ENCODE measurements around the gene ERG28. TPM values are rescaled to one million over a fixed set of nuclear protein-coding genes. Genes with fewer than 3 reads are reported as not detected.

Gene ERG28
- total RNA-seq, 2 donors from 2014 or later: 32.2 to 36.3 TPM

DNA sequence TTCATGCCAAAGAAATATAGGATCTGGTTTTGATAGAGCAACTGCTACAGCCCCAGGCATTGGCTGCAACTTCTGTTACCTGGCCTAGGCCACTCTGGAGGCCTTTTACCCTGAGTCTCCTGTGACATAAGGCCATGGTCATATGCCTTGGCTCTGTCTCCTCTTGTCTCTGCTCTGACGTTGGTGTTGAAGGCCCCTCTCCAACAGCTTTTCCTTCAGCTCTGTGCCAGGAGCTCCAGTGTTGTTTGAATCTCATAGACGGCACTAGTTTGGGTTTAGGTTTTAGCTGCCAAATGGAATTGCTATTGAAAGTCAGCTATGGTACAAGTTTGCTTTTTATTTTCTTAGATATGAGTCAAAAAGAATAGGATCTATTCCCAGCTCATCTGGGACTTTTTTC, 41.4 kb upstream of the ERG28 start:
- Histone ChIP-seq H3K9ac (ENCODE audit: extremely low read depth, low read length, poor library complexity, severe bottlenecking) (no peak overlapping the region), H3K4me1 (ENCODE audit: control insufficient read depth, insufficient read depth, low read length) (peaks cover 11% of the 10 kb centered on the region), H3K9me3 (ENCODE audit: control insufficient read depth, low read length) (no peaks in the 10 kb centered on the region), H3K36me3 (ENCODE audit: control insufficient read depth, insufficient read depth, low read length) (peaks cover 64% of the 10 kb centered on the region), H3K27me3 (ENCODE audit: control insufficient read depth, insufficient read depth, low read length, poor library complexity, severe bottlenecking) (no peaks in the 10 kb centered on the region), H3K27ac (ENCODE audit: low read depth, low read length) (no peak overlapping the region), H3K4me3 (ENCODE audit: low read length) (peak overlapping the region; percentile 2)
- Mint-ChIP-seq H3K36me3 (ENCODE audit: low read depth) (peaks cover 44% of the 10 kb centered on the region), H3K4me3 (no peak overlapping the region), H3K9me3 (no peaks in the 10 kb centered on the region), H3K27ac (peak overlapping the region; percentile 83), H3K4me1 (peaks cover 32% of the 10 kb centered on the region), H3K27me3 (ENCODE audit: insufficient read depth) (no peaks in the 10 kb centered on the region)
- DNase-seq: no peak
- WGBS, 2 experiments (ENCODE audit: insufficient coverage in 1 of 2, insufficient read length in 1 of 2): 73 to 86% methylated on average over 1 to 2 of the region's 2 CpGs
- TF ChIP-seq, protein P1, sequence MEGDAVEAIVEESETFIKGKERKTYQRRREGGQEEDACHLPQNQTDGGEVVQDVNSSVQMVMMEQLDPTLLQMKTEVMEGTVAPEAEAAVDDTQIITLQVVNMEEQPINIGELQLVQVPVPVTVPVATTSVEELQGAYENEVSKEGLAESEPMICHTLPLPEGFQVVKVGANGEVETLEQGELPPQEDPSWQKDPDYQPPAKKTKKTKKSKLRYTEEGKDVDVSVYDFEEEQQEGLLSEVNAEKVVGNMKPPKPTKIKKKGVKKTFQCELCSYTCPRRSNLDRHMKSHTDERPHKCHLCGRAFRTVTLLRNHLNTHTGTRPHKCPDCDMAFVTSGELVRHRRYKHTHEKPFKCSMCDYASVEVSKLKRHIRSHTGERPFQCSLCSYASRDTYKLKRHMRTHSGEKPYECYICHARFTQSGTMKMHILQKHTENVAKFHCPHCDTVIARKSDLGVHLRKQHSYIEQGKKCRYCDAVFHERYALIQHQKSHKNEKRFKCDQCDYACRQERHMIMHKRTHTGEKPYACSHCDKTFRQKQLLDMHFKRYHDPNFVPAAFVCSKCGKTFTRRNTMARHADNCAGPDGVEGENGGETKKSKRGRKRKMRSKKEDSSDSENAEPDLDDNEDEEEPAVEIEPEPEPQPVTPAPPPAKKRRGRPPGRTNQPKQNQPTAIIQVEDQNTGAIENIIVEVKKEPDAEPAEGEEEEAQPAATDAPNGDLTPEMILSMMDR (conservative IDR thresholded peaks at IDR 0.05): no peak

DNA sequence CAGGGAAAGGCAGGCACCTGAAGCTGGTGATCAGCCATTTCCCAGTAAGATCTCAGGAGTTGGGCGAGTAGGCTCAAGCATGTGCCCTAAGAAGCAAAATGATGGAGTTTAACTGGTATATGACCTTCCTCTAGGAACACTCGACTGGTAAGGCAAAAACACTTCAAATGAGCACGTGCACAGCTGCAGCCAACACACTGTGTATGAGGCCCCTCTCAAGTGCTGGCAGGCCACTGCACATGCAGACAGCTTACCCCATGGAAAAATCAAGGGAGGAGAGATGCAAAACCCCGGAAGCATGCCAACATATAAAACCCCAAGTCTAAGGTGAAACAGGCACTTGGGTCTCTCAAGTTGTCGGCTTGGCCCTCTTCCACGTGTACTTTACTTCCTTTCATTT, 39.6 kb upstream of the ERG28 start:
- H3K36me3 Mint-ChIP-seq (ENCODE audit: low read depth): peaks cover 55% of the 10 kb centered on the region
- H3K4me3 ChIP-seq (ENCODE audit: low read length): no peak overlapping the region
- H3K36me3 ChIP-seq (ENCODE audit: control insufficient read depth, insufficient read depth, low read length): peaks cover 75% of the 10 kb centered on the region
- TF ChIP-seq, protein P1 (conservative IDR thresholded peaks at IDR 0.05): no peak
- H3K9me3 Mint-ChIP-seq: peaks cover 8% of the 10 kb centered on the region
- H3K4me1 ChIP-seq (ENCODE audit: control insufficient read depth, insufficient read depth, low read length): peaks cover 7% of the 10 kb centered on the region
- no peak overlapping the region for H3K27ac ChIP-seq (ENCODE audit: low read depth, low read length)
- H3K9ac ChIP-seq (ENCODE audit: extremely low read depth, low read length, poor library complexity, severe bottlenecking): no peak overlapping the region
- H3K27me3 Mint-ChIP-seq (ENCODE audit: insufficient read depth): no peaks in the 10 kb centered on the region
- no peak for DNase-seq
- no peak overlapping the region for H3K4me3 Mint-ChIP-seq
- H3K27ac Mint-ChIP-seq: no peak overlapping the region
- WGBS, 2 experiments (ENCODE audit: insufficient coverage in 1 of 2, insufficient read length in 1 of 2): 94 to 96% methylated on average over 4 to 6 of the region's 6 CpGs
- no peaks in the 10 kb centered on the region for H3K27me3 ChIP-seq (ENCODE audit: control insufficient read depth, insufficient read depth, low read length, poor library complexity, severe bottlenecking)
- H3K9me3 ChIP-seq (ENCODE audit: control insufficient read depth, low read length): peaks cover 13% of the 10 kb centered on the region
- H3K4me1 Mint-ChIP-seq: peaks cover 23% of the 10 kb centered on the region

DNA sequence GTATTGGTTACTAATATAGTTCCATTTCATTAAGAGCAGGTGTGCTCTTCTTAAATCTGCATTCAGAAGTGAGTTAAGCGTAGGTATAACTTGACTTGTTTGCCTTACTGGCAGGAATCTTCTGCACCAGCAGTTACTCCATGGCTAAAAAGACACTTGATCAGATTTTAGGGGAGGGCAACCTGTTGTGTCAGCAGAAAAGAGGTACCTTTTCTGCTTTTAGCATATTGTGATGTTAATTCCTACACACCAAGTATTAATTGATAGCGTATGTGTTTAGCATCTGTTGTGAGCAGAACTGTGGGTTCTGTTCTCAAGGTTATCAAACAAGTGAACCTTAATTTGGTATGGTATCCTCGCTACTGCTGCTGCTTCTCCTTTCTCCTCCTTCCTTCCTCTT, 38.7 kb upstream of the ERG28 start:
- no peak overlapping the region for H3K27ac Mint-ChIP-seq
- H3K4me1 ChIP-seq (ENCODE audit: control insufficient read depth, insufficient read depth, low read length): peaks cover 7% of the 10 kb centered on the region
- no peak overlapping the region for H3K27ac ChIP-seq (ENCODE audit: low read depth, low read length)
- peaks cover 18% of the 10 kb centered on the region for H3K9me3 Mint-ChIP-seq
- no peaks in the 10 kb centered on the region for H3K27me3 Mint-ChIP-seq (ENCODE audit: insufficient read depth)
- H3K4me3 ChIP-seq (ENCODE audit: low read length): no peak overlapping the region
- H3K36me3 Mint-ChIP-seq (ENCODE audit: low read depth): peaks cover 65% of the 10 kb centered on the region
- H3K9me3 ChIP-seq (ENCODE audit: control insufficient read depth, low read length): peaks cover 23% of the 10 kb centered on the region
- peaks cover 84% of the 10 kb centered on the region for H3K36me3 ChIP-seq (ENCODE audit: control insufficient read depth, insufficient read depth, low read length)
- H3K9ac ChIP-seq (ENCODE audit: extremely low read depth, low read length, poor library complexity, severe bottlenecking): no peak overlapping the region
- no peak for DNase-seq
- H3K27me3 ChIP-seq (ENCODE audit: control insufficient read depth, insufficient read depth, low read length, poor library complexity, severe bottlenecking): no peaks in the 10 kb centered on the region
- whole genome bisulfite sequencing, 2 experiments (ENCODE audit: insufficient coverage in 1 of 2, insufficient read length in 1 of 2): 96 to 100% methylated on average over 2 to 3 of the region's 3 CpGs
- TF ChIP-seq, protein P1 (conservative IDR thresholded peaks at IDR 0.05): no peak
- H3K4me3 Mint-ChIP-seq: no peak overlapping the region
- peaks cover 21% of the 10 kb centered on the region for H3K4me1 Mint-ChIP-seq
